ENCODE results near the gene CDK14.

Gene CDK14

DNA sequence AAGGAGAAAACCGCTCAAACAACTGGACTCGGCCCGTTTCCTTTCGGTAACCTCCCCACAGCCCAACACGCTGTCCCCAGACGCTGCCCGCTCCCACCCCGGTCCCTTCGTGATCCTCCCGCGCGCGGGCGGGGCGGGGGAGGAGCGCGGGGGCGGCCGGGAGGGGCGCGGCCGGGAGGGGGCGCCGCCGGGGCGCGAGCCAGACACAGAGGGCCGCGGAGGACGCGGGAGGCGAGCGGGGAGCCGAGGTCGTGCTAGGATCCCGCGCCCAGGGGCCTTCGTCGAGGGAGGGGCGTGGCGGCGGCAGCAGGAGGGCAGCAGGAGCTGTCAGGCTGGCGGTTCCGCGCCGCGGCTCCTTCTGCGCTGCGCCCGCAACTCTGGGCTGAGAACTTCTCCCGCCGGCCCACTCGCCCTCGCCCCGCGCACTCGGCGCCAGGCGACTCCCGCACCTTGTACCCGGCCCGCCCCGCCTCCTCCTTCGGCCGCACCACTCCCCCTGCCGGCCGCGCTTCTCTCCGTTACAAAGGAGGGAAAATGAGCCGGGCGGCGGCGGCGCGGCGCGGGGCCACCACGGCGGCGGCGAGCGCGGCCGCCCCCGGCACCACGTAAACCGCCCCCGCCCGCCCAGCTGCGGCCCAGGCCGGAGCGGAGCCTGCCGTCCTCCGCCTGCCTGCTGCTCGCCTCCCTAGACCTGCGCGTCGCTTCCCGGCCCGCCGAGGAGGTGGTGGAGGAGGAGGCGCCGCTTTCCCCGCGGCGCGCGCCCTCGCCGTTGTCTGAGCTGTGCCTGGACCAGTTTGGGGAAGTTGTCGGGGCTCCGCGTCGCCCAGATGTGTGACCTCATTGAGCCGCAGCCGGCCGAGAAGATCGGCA lies at the start of gene CDK14:
TSS of gene CDK14 (plus strand) at position 521 of the 870 bp plus-strand sequence. CDS start at position 828, 307 bp downstream.
- Histone ChIP-seq H3K4me1 (peaks cover 0 to 45% (median 7%) of the 10 kb centered on the region in 4 donors), H3K4me3 (peak within 1 kb of the TSS; percentile 67 to 91), H3K36me3 (no peaks in the 10 kb centered on the region), H3K27me3 (no peaks in the 10 kb centered on the region), H3K27ac (peak within 1 kb of the TSS; percentile 91 to 95), H3K9me3 (no peaks in the 10 kb centered on the region)
- intact Hi-C loops (cut with DNase I; ENCODE audit: low total_unique reads), result loop anchor here (10.0 kb wide), 1 partner anchor 669 kb away; the partner anchor contains the start of gene FZD1
- peak; percentile 75 to 86 for DNase-seq
- TF ChIP-seq, protein P1, sequence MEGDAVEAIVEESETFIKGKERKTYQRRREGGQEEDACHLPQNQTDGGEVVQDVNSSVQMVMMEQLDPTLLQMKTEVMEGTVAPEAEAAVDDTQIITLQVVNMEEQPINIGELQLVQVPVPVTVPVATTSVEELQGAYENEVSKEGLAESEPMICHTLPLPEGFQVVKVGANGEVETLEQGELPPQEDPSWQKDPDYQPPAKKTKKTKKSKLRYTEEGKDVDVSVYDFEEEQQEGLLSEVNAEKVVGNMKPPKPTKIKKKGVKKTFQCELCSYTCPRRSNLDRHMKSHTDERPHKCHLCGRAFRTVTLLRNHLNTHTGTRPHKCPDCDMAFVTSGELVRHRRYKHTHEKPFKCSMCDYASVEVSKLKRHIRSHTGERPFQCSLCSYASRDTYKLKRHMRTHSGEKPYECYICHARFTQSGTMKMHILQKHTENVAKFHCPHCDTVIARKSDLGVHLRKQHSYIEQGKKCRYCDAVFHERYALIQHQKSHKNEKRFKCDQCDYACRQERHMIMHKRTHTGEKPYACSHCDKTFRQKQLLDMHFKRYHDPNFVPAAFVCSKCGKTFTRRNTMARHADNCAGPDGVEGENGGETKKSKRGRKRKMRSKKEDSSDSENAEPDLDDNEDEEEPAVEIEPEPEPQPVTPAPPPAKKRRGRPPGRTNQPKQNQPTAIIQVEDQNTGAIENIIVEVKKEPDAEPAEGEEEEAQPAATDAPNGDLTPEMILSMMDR (IDR thresholded peaks at IDR 0.05), result peak; percentile 21 to 63

DNA sequence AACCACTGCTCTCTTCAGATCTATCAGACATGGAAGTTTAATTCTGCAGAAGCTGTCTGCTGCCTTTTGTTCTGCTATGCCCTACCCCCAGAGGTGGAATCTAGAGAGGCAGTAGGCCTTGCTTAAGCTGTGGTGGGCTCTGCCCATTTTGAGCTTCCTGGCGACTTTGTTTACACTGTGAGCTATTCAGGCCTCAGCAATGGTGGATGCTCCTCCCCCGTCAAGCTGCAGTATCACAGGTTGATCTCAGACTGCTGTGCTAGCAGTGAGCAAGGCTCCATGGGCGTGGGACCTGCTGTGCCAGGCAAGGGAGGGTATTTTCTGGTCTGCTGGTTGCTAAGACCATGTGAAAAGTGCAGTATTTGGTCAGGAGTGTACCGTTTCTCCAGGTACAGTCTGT lies 45.1 kb upstream of the CDK14 start:
- Histone ChIP-seq H3K4me3 (no peak overlapping the region), H3K36me3 (no peaks in the 10 kb centered on the region), H3K27me3 (no peaks in the 10 kb centered on the region), H3K9me3 (no peaks in the 10 kb centered on the region), H3K4me1 (no peaks in the 10 kb centered on the region), H3K27ac (no peak overlapping the region)
- TF ChIP-seq, protein P1 (IDR thresholded peaks at IDR 0.05), result no peak
- no peak for DNase-seq
- intact Hi-C loops (cut with DNase I; ENCODE audit: low total_unique reads), result loop anchor here (5.0 kb wide), 1 partner anchor 486 kb away; no protein-coding TSS in a partner anchor

DNA sequence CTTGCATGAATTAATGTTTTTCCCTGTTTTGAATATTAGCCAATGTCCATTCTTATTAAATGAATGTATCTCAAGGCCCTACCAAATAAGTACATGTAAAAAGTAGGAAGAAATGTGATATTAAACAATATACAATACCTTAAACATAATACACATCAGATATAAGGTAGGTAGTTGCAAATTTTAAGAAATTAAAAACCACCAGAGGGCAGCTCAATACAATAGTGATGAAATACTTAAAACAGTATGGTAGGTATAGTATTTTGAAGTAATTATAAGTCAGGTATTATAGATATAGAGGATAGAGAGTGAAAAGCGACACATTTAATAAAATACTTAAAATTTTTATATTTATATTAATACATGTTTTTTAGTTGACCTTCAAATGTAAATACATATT lies 43.6 kb upstream of the CDK14 start:
- Histone ChIP-seq H3K4me1 (no peaks in the 10 kb centered on the region), H3K4me3 (no peak overlapping the region), H3K27me3 (no peaks in the 10 kb centered on the region), H3K27ac (no peak overlapping the region), H3K36me3 (no peaks in the 10 kb centered on the region), H3K9me3 (no peaks in the 10 kb centered on the region)
- DNase-seq, result no peak
- TF ChIP-seq, protein P1 (IDR thresholded peaks at IDR 0.05), result peak; percentile 29 to 37
- intact Hi-C loops (cut with DNase I; ENCODE audit: low total_unique reads), result loop anchor here (1.0 to 5.0 kb wide), 2 partner anchors 45 to 485 kb away; no protein-coding TSS in a partner anchor

DNA sequence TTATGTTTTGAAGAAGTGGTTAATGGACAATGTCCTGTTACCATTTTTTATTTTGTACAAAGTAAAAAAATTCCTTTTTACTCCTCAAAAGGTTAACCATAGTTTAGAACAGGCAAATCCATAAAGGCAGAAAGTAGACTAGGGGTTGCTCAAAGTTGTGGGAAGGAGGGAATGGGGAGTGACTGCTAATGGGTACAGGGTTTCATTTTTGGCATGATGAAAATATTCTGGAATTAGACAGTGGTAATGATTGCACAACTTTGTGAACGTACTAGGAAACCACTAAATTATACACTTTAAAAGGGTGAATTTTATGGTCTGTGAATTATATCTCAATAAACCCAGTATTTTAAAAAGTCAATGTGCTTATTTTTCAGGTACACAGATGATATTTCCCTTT lies 35.4 kb upstream of the CDK14 start:
- no peaks in the 10 kb centered on the region for H3K36me3 ChIP-seq
- H3K4me3 ChIP-seq, result no peak overlapping the region
- H3K27me3 ChIP-seq, result no peaks in the 10 kb centered on the region
- TF ChIP-seq, protein P1 (IDR thresholded peaks at IDR 0.05), result no peak
- intact Hi-C loops (cut with DNase I; ENCODE audit: low total_unique reads), result no loop called here
- DNase-seq, result no peak
- H3K27ac ChIP-seq, result no peak overlapping the region
- H3K4me1 ChIP-seq, result no peaks in the 10 kb centered on the region
- H3K9me3 ChIP-seq, result no peaks in the 10 kb centered on the region

DNA sequence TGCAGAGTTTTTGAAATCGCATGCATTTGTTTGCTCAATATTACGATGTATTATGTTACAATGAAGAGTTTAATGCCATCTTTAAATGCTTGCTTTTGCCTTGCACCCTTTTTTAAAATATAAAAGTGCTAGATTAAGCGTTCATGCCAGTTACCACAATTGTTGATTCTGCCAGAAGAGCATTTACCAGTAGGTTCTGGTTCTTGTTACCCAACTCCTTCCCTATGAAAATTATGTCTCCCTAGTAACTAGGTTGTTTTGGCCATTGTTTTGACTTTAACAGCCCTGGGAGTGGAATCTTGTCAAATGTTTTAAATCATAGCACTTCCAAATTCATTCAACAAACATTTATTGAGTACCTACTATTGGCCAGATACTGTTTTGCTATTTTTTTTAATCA lies 32.8 kb upstream of the CDK14 start:
- TF ChIP-seq, protein P1 (IDR thresholded peaks at IDR 0.05), result no peak
- H3K4me1 ChIP-seq, result no peaks in the 10 kb centered on the region
- intact Hi-C loops (cut with DNase I; ENCODE audit: low total_unique reads), result no loop called here
- H3K9me3 ChIP-seq, result no peaks in the 10 kb centered on the region
- H3K36me3 ChIP-seq, result no peaks in the 10 kb centered on the region
- DNase-seq, result no peak
- H3K27ac ChIP-seq, result no peak overlapping the region
- H3K27me3 ChIP-seq, result no peaks in the 10 kb centered on the region
- no peak overlapping the region for H3K4me3 ChIP-seq

Measured in tibial artery (tissue), 4 donors.